LoVo (cell line): ENCODE results near the gene PERM1.
A peak's percentile ranks its signal among the peaks of the same experiment; 100 is the strongest.
"Not testable (repeated sequence)": the region's sequence is repeated elsewhere in the genome, so short reads cannot be mapped to it uniquely, and the experiment has no call there.

Source experiments
- DNase-seq: peaks from one replicate; pipeline ENCODE4 v3.0.0-alpha.2; 2016; ENCODE audit warnings: low spot score

The PERM1 gene, protein sequence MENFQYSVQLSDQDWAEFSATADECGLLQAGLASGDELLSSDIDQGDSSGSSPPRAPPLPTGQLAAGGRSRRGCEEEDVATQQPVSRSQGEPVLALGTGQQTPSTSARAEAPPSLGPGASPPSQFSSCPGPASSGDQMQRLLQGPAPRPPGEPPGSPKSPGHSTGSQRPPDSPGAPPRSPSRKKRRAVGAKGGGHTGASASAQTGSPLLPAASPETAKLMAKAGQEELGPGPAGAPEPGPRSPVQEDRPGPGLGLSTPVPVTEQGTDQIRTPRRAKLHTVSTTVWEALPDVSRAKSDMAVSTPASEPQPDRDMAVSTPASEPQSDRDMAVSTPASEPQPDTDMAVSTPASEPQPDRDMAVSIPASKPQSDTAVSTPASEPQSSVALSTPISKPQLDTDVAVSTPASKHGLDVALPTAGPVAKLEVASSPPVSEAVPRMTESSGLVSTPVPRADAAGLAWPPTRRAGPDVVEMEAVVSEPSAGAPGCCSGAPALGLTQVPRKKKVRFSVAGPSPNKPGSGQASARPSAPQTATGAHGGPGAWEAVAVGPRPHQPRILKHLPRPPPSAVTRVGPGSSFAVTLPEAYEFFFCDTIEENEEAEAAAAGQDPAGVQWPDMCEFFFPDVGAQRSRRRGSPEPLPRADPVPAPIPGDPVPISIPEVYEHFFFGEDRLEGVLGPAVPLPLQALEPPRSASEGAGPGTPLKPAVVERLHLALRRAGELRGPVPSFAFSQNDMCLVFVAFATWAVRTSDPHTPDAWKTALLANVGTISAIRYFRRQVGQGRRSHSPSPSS

DNA sequence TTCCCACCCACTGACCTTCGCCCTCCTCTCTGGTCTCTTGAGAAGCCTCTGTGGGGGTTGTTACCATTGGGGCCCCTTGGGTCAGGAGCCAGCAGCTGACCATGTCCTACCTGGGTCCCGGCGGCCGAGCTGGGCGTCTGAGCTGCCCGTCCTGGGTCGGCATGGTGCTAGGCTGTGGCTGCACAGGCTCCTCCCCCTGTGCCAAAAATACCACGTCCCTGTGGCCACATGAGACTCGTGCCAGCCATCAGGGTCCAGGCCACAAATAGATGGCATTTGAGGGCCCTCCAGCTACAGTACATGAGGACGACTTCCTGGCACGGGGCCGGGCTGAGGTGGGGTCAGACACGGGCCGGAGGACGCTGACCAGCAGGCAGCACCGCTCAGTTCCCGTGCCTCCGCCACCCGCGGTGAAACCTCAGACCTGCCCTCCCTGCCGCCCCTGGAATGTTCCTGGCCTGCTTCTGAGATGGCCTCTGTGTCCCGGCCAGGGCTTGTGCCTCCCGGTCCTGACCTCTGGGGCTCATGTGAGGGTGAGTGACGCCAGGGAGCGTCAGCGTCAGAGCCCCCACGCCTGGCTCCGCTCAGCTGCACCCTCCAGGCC is at the start of gene PERM1:
TSS of gene PERM1 (minus strand) at position 139 of the 604 bp plus-strand sequence. CDS start 1,064 bp downstream, outside the sequence.
- no peak for DNase-seq

DNA sequence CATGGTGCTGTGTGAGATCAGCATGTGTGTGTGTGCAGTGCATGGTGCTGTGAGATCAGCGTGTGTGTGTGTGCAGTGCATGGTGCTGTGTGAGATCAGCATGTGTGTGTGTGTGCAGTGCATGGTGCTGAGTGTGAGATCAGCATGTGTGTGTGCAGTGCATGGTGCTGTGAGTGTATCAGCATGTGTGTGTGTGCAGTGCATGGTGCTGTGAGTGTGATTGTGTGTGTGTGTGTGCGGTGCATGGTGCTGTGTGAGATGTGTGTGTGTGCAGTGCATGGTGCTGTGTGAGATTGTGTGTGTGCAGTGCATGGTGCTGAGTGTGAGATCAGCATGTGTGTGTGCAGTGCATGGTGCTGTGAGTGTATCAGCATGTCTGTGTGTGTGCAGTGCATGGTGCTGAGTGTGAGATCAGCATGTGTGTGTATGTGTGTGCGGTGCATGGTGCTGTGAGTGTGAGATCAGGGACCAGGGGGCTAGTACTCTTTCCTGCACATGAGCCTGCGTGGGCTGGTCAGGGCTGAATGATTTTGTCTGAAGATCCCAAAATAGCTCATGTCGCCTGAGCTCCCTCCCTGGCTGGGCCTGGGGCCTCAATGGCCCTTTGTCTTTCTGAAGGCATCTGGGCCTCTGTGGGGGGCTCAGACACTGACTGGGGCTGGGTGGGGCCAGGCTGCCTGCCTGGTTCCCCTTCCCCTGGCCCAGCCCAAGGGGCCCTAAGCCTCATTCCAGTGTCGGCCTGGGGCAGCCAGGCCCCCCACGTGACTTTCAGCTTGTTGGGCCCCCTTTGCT is 49.2 kb upstream of the PERM1 start:
- DNase-seq = not testable (repeated sequence)

DNA sequence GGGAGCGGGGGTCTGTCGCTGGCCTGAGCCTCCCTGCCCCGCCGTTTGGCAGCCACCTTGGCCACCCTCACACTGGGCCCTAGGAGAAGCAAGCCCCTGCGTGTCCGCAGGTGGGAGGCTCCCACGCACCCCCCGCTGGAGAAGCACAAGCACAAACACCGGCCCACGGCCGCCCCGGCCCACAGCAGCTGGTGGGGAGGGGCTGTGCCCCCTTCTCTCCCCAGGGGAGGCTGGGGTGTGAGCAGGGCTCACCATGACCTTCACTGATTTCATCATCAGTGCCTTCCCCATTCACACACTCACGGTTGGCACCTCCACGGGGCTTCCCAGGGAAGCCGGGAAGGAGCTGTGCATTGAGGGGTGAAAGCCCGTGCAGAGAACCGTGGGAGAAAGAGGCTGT is 45.9 kb upstream of the PERM1 start:
- no peak for DNase-seq

DNA sequence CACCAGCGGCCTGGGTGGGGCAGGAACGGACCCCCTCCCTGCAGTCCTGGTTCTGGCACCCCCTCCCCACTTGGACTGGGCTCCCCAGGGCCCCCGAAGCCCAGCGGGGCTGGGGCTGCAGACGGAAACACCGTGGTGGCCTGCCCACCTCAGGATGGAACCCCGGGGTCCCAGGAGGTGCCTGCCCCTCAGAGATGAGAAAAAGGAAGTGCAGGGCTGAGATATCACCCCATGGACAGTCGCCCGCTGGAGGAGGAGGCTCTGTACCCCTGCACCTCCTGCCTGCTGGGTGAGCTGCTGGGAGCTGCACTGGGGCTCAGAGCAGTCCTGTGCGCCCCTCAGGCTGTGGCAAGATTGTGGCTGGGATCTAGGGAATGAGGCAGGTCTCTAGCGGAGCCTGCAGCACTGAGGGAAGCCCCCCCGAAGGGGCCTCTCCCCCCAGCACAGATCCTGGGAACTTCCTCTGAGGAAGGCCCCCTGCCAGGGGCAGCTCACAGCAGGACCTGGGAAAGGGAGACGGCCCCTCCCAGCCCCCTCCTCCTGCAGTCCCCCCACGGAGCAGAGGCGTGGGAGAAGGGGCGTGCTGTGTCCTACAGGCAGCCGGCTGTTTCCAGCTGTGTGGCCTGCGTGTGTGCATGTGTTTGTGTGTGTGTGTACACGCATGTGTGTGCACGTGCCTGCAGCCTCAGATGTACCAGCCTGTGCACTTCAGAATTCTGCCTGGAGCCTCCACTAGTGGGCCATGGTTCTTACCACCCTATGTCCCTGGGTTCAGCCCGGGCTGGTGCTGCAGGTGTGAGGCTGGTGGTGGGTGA is 44.9 kb upstream of the PERM1 start:
- DNase-seq = no peak

DNA sequence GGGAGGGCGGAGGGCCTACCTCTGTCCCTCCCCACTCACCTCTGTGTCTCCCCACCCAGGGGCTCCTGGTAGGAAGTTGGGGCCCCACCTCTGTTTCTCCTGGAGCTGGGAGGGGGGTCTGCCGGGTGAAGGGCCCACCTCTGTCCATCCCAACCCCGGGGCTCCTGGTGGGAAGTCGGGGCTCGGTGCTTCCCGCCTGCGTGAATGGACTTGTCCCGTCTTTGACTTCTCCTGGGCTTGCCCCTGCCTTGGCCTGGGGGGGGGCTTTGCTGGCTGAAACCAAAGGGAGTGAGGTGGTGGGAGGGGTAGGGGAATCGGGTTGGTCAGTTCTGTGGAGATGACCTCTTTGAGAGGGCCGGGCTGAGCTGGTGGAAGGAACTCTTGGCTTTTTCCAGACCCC is 43.8 kb upstream of the PERM1 start:
- DNase-seq = no peak

DNA sequence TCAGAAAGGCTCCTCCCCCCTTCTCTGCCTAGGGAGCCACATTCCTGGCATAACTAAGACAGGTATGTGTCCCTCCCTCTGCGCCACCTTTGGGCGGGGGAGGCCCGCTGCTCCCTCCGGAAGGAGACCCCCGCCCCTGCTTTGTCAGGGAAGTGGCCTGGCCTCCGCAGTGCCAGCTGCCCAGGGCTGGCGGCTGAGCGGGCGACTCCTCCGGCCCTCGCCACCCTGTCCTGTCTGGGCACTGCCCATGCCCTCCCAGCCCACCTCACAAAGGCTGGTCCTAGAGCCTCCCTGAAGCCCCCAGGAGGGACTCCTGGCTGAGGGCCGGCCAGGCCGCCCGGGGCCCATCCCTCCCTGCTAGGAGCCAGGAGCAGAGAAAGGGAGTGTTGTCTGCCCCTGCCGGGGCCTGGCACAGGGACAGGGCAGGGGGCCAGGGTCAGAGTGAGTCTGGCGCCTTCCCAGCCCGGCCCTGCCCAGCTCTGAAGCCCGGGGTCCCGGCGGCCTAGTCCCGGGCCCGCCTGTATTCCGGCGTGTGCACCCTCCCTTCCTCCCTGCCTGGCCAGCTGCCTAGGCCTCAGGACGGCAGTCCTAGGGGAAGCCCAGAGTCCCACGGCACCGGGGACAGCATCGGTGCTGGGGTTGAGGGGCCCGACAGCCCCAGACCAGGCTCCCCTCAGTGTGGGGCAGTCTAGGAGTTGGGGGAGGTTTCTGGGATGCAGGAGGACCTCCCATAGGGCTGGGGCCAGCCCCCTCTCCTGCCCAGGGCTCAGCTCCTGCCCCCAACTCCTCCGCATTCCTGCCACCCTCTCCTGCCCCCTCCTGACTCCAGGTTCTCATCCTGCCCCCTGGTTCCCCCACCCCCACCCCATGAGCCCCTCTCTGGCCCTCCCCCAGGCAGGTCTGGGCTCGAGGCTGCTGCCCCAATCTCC is 43.1 kb upstream of the PERM1 start:
- DNase-seq = peak; percentile 72

DNA sequence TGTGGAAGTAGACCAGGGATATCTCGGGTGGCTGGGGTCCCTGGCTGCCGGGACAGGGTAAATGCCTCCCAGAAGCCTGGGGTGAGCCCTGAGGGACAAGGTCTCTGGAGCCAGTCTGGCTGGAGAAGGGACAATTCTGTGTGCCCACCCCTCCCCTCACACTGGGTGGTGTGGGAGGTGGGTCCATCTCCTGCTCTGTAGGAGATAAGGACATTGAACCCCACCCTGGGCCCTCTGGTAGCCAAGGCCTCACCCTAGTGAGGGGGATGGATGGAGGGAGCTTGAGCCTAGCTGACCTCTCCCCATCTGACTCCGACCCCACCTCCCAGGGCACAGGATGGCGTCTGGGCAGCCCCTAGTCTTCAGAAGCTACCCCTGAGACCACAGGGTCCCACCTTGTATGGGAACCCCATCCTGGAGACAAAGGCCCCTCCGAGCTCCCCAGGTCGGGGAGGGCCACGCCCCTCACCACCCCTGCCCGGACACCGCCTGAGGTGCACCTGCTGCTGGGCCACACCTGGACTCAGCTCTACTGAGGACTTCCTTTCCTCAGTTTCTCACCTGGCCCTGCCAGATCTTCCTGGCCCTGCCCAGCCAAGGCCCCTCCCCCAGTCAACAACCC is 42.4 kb upstream of the PERM1 start:
- DNase-seq = no peak

DNA sequence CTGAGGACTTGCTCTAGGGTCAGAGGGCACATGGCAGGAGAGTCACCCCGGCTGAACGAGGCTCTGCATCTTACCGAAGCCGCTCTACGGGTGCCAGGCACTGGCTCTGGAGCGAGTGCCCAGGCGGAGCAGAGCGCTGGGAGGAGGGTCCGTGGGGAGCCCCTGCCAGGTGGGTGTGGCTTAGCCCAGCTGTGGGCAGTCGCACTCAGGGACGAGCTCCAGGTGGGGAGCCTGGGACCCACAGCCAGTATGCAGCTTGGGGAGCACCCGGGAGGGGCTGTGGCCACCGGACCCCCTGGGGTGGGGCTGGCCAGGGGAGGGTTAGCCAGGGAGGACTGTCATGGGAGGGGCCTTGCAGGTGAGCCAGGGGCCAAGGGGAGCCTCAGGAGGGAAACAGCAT is 41.8 kb upstream of the PERM1 start:
- DNase-seq = no peak

DNA sequence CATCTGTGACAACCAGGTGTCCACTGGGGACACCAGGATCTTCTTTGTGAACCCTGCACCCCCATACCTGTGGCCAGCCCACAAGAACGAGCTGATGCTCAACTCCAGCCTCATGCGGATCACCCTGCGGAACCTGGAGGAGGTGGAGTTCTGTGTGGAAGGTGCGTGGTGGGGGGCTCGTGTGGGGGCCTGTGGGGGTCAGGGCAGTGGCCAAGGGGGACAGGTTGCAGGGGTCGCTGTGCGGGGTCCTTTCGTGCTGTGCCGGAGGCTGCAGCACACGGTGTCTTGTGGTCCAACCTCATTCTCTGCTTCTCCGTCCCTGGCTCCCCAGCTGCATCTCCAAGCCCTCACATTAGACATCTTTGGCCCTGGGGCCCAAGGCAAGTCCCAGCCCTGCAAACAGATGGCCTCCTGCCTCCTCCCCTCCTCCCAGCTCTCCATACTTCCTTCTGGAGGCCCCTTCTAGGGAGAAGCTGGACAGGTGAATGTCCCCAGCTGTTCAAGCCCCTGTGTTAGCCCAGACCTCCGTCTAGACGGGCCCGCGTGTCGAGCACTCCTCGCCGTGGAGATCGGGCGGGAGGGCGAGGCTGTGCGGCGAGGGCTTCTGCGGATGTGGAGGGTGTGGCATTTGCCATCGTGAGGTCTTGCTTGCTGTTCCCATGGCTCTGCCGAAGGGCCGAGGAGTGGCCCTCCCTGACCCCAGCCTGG is 40.6 kb upstream of the PERM1 start:
- no peak for DNase-seq

DNA sequence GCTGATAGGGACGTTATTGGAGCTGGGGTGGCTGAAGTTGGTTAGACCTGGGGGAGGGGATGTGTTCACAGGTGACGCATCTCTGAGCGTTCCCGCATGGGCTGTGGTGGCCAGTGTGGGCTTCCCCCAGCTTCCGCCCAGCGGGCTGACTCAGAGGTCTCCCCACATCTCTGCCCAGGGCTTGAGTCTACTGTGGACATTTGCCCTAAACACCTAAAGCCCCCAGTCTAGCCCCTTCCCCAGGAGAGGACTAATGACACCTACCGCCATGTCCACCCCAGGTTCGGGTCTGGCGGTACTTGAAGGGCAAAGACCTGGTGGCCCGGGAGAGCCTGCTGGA is 40.0 kb upstream of the PERM1 start:
- DNase-seq = no peak

DNA sequence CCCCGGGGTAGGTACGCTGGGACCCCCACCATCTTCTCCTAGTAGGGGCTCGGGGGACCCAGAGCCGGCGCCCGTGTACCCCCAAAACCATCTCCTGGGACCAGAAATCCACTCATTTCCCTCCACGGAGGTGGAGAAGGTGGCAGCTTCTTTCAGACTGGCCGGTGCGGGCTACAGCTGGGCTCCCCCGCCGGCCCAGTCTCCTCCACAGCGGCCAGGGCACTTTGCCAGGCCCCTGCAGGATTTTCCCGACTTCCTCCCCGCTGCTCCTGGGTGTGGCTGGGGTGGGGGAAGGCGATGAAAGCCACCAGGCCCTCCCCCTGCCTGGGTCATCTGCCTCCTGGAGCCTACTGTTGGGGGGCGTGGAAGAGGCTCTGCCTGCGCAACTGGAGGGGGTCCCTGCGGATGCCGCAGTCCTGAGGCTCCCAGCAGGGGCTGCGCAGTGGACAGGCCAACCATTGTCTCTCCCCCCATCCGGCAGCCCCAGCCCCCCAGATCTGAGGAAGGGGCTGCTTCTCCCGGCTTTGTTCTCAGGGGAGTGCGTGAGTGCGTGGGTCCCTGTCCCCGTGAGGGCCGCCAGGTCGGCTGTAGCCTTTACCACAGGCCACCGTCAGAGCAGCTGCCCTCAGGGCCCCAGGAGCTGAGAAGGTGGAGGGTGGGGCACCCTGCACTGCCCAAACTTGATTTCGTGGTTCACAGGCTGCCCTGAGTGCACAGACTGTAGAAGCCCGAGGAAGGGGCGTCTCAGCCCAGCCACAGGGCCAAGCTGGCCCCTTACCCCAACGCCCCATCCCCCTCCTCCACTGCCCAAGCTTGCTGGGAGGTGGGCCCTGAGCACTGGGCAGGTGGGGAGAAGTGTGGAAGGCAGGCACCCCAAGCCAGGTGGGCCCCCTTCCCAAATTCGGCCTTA is 39.4 kb upstream of the PERM1 start:
- peak; percentile 62 for DNase-seq

DNA sequence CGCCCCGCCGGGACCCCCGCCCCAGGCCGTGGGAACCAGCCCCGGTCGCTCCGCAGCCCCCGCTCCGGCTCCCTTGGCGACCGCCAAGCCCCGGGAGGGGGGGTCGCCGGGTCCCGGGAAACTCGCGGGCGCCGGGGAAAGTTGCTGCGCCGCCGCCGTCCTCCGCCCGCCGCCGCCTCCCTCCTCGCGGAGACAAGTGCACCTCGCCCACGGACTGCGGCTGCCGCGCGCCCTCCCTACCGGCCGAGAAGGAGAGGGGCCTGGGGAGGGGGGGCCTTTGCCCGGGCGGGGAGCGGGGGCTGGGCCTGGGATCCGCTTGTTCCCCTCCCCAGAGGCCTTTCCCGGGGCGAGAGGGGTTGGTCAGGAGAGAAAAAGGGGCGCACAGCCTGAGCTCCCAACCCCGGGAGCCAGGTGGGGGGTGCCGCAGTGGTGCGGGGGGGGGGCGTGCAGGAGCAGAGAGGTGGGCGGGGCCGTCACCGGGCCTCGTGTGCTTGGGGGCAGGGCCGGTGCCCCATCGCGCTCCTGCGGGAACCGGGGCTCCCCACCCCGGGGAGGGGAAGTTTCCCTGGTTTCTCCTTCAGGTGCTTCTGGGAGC is 38.6 kb upstream of the PERM1 start:
- DNase-seq = peak; percentile 16

DNA sequence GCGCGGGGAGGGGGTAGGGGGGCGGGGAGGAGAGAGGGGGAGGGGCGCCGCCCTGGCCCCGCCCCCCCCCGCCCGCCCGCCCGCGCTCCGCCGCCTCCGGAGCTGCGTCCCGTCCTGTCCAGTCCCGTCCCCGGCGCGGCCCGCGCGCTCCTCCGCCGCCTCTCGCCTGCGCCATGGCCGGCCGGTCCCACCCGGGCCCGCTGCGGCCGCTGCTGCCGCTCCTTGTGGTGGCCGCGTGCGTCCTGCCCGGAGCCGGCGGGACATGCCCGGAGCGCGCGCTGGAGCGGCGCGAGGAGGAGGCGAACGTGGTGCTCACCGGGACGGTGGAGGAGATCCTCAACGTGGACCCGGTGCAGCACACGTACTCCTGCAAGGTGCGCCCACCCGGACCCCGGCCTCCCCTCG is 38.1 kb upstream of the PERM1 start, which contains the start of gene AGRN:
TSS of gene AGRN (plus strand) at position 121 of the 405 bp plus-strand sequence. CDS start at position 174, 53 bp downstream.
- peak; percentile 54 for DNase-seq

DNA sequence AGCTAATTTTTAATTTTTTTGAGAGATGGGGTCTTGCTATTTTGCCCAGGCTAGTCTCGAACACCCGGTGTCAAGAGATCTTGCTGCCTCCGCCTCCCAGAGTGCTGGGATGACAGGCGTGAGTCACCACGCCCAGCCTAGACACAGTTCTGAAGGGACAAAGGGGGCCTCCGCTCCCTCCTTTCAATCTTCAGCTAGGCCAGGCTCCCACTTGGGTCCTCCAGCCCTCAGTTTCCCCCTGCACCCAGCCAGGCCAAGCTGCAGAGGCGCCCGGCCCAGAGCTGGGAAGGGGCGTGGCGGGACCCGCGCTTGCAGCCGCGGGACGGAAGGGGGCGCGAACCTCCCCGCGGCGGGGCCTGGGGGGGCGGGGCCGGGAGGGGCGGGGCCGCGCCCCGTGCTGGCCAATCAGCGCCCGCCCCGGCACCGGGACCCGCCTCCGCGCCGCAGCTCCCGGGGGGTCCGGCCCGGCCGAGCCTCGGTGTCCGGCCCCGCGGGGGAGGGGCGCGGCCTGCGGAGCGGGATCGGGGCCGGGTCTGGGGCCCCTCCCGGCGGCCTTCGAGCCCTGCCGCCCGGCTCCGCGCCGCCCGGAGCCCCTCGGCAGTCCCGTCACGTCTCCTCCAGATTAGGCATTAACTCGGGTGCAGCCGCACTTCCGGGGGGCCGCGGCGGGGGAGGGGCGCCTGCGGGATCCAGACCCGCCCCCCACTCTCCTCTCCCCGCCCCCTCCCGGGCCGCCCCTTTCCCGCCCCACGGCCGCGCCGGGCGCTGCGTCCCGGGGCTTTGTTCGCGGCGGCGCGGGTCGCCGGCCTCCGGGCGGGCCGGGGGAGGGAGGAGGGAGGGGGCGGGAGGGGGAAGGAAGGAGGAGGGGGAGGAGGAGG is 37.5 kb upstream of the PERM1 start:
- peak; percentile 89 for DNase-seq

DNA sequence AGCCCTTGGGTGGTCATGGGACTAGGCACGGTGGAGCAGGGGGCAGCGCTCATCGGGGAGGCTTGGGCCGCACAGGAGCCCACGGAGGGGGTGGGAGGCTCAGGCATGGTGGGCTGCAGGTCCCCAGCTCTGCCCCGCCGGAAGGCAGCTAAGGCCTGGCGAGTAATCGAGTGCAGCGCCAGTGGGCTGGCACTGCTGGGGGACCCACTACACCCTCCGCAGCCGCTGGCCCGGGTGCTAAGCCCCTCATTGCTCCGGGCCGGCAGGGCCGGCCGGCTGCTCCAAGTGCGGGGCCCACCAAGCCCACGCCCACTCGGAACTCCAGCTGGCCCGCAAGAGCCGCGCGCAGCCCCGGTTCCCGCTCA is 36.4 kb upstream of the PERM1 start:
- not testable (repeated sequence) for DNase-seq
